HepG2 (cell line): ENCODE results near the gene DST. TPM values are rescaled to one million over a fixed set of nuclear protein-coding genes. Genes with fewer than 3 reads are reported as not detected.
A peak's percentile ranks its signal among the peaks of the same experiment; 100 is the strongest.

Source experiments
- BRF2 ChIP-seq: sonication (generic); formaldehyde crosslinking; IDR thresholded peaks from 2 replicates; pipeline ENCODE4 v1.8.1; 2022; ENCODE audit warnings: mild to moderate bottlenecking, missing genetic modification reagents
- CREB1 ChIP-seq, 2 experiments: fragments of 450-650 bp in 1 of 2; IDR thresholded peaks; 2 replicates each; pipeline ENCODE4 v1.6.1; 2016 to 2017; ENCODE audit warnings: control low read depth in 1 of 2, mild to moderate bottlenecking in 1 of 2, missing compliant biosample characterization in 1 of 2, missing genetic modification characterization in 1 of 2
- EP300 ChIP-seq, 3 experiments: sonication (generic) in 1 of 3; formaldehyde crosslinking in 1 of 3; IDR thresholded peaks; 2 replicates each; pipeline versions ENCODE4 v1.5.1 to v1.6.1; 2011 to 2020; ENCODE audit warnings: low read depth in 2 of 3, low read length in 2 of 3, borderline replicate concordance in 1 of 3, improper control_type of control experiment in 1 of 3, mild to moderate bottlenecking in 1 of 3, missing genetic modification reagents in 1 of 3, moderate library complexity in 1 of 3
- GLI4 ChIP-seq: sonication (generic); formaldehyde crosslinking; IDR thresholded peaks from 2 replicates; pipeline ENCODE4 v1.5.1; 2020; ENCODE audit warnings: missing genetic modification reagents, mild to moderate bottlenecking, moderate library complexity, borderline replicate concordance
- KLF15 ChIP-seq: sonication (generic); formaldehyde crosslinking; IDR thresholded peaks from 2 replicates; pipeline ENCODE4 v1.8.1; 2023; ENCODE audit warnings: borderline replicate concordance, mild to moderate bottlenecking, inconsistent platforms, missing genetic modification reagents, mixed read lengths
- SKIL ChIP-seq: sonication (generic); formaldehyde crosslinking; IDR thresholded peaks from 2 replicates; pipeline ENCODE4 v1.8.0; 2022; ENCODE audit warnings: missing genetic modification reagents, mild to moderate bottlenecking, moderate library complexity, borderline replicate concordance
- TFE3 ChIP-seq: IDR thresholded peaks from 2 replicates; pipeline ENCODE4 v1.6.1; 2016
- ZEB1 ChIP-seq: IDR thresholded peaks from 2 replicates; pipeline ENCODE4 v1.6.1; 2012; ENCODE audit warnings: mild to moderate bottlenecking, low read depth, inconsistent platforms; ENCODE audit not compliant: insufficient replicate concordance
- ZNF446 ChIP-seq: sonication (generic); formaldehyde crosslinking; IDR thresholded peaks from 2 replicates; pipeline ENCODE4 v1.5.0; 2020; ENCODE audit warnings: mild to moderate bottlenecking, missing genetic modification reagents
- polyA plus RNA-seq, 8 experiments: library from polyadenylated mRNA; depleted of rRNA in 3 of 8; stranded (reverse) in 7 of 8; unstranded in 1 of 8; fragments of >200 nt; fragmentation: Illumina TruSeq in 4 of 8; extraction: Trizol in 4 of 8; gene quantifications; 2 replicates each; pipeline versions ENCODE4 v1.2.1 to v1.2.3, GENCODE V29; 2011 to 2016; ENCODE audit warnings: low read depth in 4 of 8, missing spikeins in 1 of 8, mixed read lengths in 1 of 8; ENCODE audit not compliant: insufficient read depth in 1 of 8
- total RNA-seq, 5 experiments: library from RNA; depleted of rRNA; stranded (reverse); fragments of >200 nt; fragmentation: Illumina TruSeq; extraction: Trizol; gene quantifications; 2 replicates each; pipeline ENCODE4 v1.2.3, GENCODE V29; 2016; ENCODE audit warnings: low read depth in 1 of 5
- TF ChIP-seq, protein P1 (sequence below): sonication (generic); formaldehyde crosslinking; IDR thresholded peaks from 2 replicates; pipeline ENCODE4 v1.4.0; 2020; ENCODE audit warnings: mild to moderate bottlenecking, missing genetic modification reagents
- TF ChIP-seq, protein P2 (sequence below): sonication (generic); formaldehyde crosslinking; IDR thresholded peaks from 2 replicates; pipeline ENCODE4 v1.5.1; 2020; ENCODE audit warnings: missing genetic modification reagents, mild to moderate bottlenecking, borderline replicate concordance

Gene DST
- total and polyA plus RNA-seq, 2 of the 13 experiments (the other 11 are each of a cell fraction or from before 2014, with no cell fraction given) = 64.4 to 89.0 TPM

DNA sequence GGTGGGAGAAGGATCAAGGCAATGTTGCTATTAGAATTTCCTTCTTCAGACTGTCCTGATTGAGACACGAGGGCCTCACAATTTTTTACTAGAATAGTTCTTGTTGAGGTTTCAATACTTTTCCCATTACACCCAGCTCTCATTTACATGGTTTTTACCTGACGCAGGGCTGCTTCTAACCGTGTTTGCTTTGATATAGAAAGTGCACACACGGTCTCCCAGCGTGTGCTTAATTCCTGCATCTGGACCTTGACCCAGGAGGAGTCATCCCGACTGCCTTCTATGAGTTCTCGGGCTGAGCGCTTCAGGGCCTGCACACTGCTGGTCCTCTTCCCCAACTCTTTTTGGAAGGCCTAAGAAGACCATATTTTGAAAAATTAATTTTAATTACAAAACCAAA, 160.2 kb downstream of the DST start (continued):
- TF ChIP-seq ZEB1 (no peak), GLI4 (CRISPR knock-in tag) (no peak), SKIL (CRISPR knock-in tag) (no peak), ZNF446 (CRISPR knock-in tag) (no peak), BRF2 (CRISPR knock-in tag) (no peak), TFE3 (CRISPR knock-in tag) (no peak), KLF15 (no peak), EP300 (IDR thresholded peaks at IDR 0.05; ENCODE audit: low read depth in 2 of 2, low read length in 2 of 2) (peak in 1 of 2 experiments; percentile 26; a peak in 1 of 4 replicates), EP300 (CRISPR knock-in tag; IDR thresholded peaks at IDR 0.05; ENCODE audit: borderline replicate concordance) (no peak), CREB1 (IDR thresholded peaks at IDR 0.05) (no peak), CREB1 (CRISPR knock-in tag; IDR thresholded peaks at IDR 0.05) (no peak)
- TF ChIP-seq, protein P1, sequence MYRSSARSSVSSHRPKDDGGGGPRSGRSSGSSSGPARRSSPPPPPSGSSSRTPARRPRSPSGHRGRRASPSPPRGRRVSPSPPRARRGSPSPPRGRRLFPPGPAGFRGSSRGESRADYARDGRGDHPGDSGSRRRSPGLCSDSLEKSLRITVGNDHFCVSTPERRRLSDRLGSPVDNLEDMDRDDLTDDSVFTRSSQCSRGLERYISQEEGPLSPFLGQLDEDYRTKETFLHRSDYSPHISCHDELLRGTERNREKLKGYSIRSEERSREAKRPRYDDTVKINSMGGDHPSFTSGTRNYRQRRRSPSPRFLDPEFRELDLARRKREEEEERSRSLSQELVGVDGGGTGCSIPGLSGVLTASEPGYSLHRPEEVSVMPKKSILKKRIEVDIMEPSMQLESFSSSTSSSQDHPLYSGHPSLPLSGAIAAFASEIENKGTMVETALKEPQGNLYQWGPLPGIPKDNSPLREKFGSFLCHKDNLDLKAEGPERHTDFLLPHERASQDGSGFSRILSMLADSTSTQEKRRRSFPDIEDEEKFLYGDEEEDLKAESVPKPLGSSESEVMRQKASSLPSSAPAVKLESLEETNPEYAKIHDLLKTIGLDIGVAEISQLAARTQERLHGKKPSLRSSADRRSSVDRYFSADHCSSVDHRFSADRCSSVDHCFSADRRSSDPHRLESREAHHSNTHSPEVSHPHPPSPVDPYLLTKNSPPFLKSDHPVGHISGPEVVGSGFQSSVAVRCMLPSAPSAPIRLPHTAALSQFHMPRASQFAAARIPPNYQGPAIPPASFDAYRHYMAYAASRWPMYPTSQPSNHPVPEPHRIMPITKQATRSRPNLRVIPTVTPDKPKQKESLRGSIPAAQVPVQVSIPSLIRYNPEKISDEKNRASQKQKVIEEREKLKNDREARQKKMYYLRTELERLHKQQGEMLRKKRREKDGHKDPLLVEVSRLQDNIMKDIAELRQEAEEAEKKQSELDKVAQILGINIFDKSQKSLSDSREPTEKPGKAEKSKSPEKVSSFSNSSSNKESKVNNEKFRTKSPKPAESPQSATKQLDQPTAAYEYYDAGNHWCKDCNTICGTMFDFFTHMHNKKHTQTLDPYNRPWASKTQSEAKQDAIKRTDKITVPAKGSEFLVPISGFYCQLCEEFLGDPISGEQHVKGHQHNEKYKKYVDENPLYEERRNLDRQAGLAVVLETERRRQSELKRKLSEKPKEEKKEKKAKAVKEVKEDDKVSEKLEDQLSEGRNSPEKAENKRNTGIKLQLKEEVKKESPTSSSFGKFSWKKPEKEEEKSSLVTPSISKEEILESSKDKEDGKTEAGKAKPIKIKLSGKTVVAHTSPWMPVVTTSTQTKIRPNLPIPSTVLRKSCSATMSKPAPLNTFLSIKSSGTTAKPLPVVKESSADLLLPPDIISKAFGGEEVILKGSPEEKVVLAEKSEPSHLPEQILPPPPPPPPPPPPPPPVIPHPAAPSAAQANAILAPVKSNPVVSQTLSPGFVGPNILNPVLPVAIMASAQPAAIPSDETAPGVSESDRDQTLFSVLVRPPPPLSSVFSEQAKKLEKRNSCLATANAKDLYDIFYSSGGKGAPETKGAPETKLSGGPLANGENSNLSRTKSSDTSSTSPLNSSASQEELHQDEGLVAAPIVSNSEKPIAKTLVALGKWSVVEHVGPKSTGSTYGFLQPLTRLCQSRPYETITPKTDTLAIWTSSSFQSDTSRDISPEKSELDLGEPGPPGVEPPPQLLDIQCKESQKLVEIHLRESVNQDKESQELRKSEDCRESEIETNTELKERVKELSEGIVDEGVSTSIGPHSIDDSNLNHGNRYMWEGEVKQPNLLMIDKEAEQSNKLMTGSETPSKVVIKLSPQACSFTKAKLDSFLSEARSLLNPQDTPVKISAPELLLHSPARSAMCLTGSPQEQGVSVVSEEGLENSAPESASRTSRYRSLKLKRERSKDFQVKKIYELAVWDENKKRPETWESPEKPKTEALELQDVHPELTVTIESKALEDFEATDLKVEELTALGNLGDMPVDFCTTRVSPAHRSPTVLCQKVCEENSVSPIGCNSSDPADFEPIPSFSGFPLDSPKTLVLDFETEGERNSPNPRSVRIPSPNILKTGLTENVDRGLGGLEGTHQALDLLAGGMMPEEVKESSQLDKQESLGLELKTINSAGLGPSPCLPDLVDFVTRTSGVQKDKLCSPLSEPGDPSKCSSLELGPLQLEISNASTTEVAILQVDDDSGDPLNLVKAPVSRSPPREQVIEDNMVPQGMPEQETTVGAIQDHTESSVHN (CRISPR knock-in tag) = no peak
- TF ChIP-seq, protein P2, sequence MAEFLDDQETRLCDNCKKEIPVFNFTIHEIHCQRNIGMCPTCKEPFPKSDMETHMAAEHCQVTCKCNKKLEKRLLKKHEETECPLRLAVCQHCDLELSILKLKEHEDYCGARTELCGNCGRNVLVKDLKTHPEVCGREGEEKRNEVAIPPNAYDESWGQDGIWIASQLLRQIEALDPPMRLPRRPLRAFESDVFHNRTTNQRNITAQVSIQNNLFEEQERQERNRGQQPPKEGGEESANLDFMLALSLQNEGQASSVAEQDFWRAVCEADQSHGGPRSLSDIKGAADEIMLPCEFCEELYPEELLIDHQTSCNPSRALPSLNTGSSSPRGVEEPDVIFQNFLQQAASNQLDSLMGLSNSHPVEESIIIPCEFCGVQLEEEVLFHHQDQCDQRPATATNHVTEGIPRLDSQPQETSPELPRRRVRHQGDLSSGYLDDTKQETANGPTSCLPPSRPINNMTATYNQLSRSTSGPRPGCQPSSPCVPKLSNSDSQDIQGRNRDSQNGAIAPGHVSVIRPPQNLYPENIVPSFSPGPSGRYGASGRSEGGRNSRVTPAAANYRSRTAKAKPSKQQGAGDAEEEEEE (CRISPR knock-in tag) = no peak
